ENCODE measurements around the gene MRAS. TPM values are rescaled to one million over a fixed set of nuclear protein-coding genes. Genes with fewer than 3 reads are reported as not detected.

MRAS gene
- polyA plus RNA-seq, 3 donors: 6.2 to 13.2 (median 8.3) TPM

- Mint-ChIP-seq H3K4me1 (no peaks in the 10 kb centered on the region), H3K36me3 (no peaks in the 10 kb centered on the region), H3K9me3 (no peaks in the 10 kb centered on the region), H3K27ac (no peak overlapping the region), H3K27me3 (ENCODE audit: low read depth in 3 of 3) (peaks cover 2 to 12% (median 7%) of the 10 kb centered on the region in 3 donors), H3K4me3 (no peak overlapping the region)
- TF ChIP-seq, protein P1, sequence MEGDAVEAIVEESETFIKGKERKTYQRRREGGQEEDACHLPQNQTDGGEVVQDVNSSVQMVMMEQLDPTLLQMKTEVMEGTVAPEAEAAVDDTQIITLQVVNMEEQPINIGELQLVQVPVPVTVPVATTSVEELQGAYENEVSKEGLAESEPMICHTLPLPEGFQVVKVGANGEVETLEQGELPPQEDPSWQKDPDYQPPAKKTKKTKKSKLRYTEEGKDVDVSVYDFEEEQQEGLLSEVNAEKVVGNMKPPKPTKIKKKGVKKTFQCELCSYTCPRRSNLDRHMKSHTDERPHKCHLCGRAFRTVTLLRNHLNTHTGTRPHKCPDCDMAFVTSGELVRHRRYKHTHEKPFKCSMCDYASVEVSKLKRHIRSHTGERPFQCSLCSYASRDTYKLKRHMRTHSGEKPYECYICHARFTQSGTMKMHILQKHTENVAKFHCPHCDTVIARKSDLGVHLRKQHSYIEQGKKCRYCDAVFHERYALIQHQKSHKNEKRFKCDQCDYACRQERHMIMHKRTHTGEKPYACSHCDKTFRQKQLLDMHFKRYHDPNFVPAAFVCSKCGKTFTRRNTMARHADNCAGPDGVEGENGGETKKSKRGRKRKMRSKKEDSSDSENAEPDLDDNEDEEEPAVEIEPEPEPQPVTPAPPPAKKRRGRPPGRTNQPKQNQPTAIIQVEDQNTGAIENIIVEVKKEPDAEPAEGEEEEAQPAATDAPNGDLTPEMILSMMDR (IDR thresholded peaks at IDR 0.05): no peak
- no peaks in the 10 kb centered on the region for H4K20me1 ChIP-seq (ENCODE audit: insufficient read depth, low read length)
- H3K27ac ChIP-seq (ENCODE audit: low read depth in 1 of 2, low read length in 2 of 2): no peak overlapping the region
- no peaks in the 10 kb centered on the region for H3K27me3 ChIP-seq (ENCODE audit: control insufficient read depth in 2 of 2, insufficient read depth in 2 of 2, low read length in 2 of 2)
- no peak overlapping the region for H3K4me2 ChIP-seq (replicated peaks; ENCODE audit: extremely low read depth, low read length, poor library complexity, severe bottlenecking)
- no peaks in the 10 kb centered on the region for H3K4me1 ChIP-seq (ENCODE audit: control insufficient read depth in 1 of 2, insufficient read depth in 2 of 2, low read length in 2 of 2)
- H3K36me3 ChIP-seq (replicated peaks in 1 of 2; ENCODE audit: control insufficient read depth in 1 of 2, insufficient read depth in 2 of 2, low read length in 2 of 2): no peaks in the 10 kb centered on the region
- no peaks in the 10 kb centered on the region for H3K79me2 ChIP-seq (ENCODE audit: insufficient read depth, low read length)
- DNase-seq: no peak
- WGBS (ENCODE audit: insufficient coverage): 96% methylated on average over 3 of the region's 4 CpGs
- no peak overlapping the region for H3K9ac ChIP-seq (ENCODE audit: insufficient read depth, low read length, poor library complexity, severe bottlenecking)
- H2AFZ ChIP-seq (ENCODE audit: insufficient read depth, low read depth, low read length, poor library complexity, severe bottlenecking): no peak overlapping the region
- no peaks in the 10 kb centered on the region for H3K9me3 ChIP-seq (replicated peaks in 1 of 2; ENCODE audit: control insufficient read depth in 1 of 2, insufficient read depth in 1 of 2, low read length in 2 of 2)
- intact Hi-C loops (cut with micrococcal nuclease): no loop called here
- no peak overlapping the region for H3K4me3 ChIP-seq (replicated peaks in 1 of 3; ENCODE audit: low read depth in 2 of 3, low read length in 3 of 3)
These were observed 11.9 kb upstream of the MRAS start for GRCh38 chr3:138336454-138336999.

GRCh38 chr3:138338244-138338643 is 10.1 kb upstream of the MRAS start:
- Histone ChIP-seq H3K36me3 (replicated peaks in 1 of 2; ENCODE audit: control insufficient read depth in 1 of 2, insufficient read depth in 2 of 2, low read length in 2 of 2) (no peaks in the 10 kb centered on the region), H3K4me2 (replicated peaks; ENCODE audit: extremely low read depth, low read length, poor library complexity, severe bottlenecking) (no peak overlapping the region), H3K79me2 (ENCODE audit: insufficient read depth, low read length) (no peaks in the 10 kb centered on the region), H4K20me1 (ENCODE audit: insufficient read depth, low read length) (no peaks in the 10 kb centered on the region), H3K27ac (ENCODE audit: low read depth in 1 of 2, low read length in 2 of 2) (no peak overlapping the region), H2AFZ (ENCODE audit: insufficient read depth, low read depth, low read length, poor library complexity, severe bottlenecking) (no peak overlapping the region), H3K27me3 (ENCODE audit: control insufficient read depth in 2 of 2, insufficient read depth in 2 of 2, low read length in 2 of 2) (no peaks in the 10 kb centered on the region), H3K9me3 (replicated peaks in 1 of 2; ENCODE audit: control insufficient read depth in 1 of 2, insufficient read depth in 1 of 2, low read length in 2 of 2) (no peaks in the 10 kb centered on the region), H3K9ac (ENCODE audit: insufficient read depth, low read length, poor library complexity, severe bottlenecking) (no peak overlapping the region), H3K4me3 (replicated peaks in 1 of 3; ENCODE audit: low read depth in 2 of 3, low read length in 3 of 3) (no peak overlapping the region), H3K4me1 (ENCODE audit: control insufficient read depth in 1 of 2, insufficient read depth in 2 of 2, low read length in 2 of 2) (no peaks in the 10 kb centered on the region)
- TF ChIP-seq, protein P1 (IDR thresholded peaks at IDR 0.05): no peak
- H3K9me3 Mint-ChIP-seq: peaks cover 0 to 3% (median 0%) of the 10 kb centered on the region in 7 donors
- H3K4me3 Mint-ChIP-seq: no peak overlapping the region
- DNase-seq: no peak
- no peak overlapping the region for H3K27ac Mint-ChIP-seq
- 60% methylated on average over 2 of the region's 5 CpGs for WGBS (ENCODE audit: insufficient coverage)
- no peaks in the 10 kb centered on the region for H3K4me1 Mint-ChIP-seq
- no peaks in the 10 kb centered on the region for H3K36me3 Mint-ChIP-seq
- peaks cover 0 to 8% (median 0%) of the 10 kb centered on the region in 3 donors for H3K27me3 Mint-ChIP-seq (ENCODE audit: low read depth in 3 of 3)
- intact Hi-C loops (cut with micrococcal nuclease): no loop called here

Data from CD14-positive monocyte (primary cell).